Central memory CD4-positive, alpha-beta T cell (primary cell): ENCODE data around the gene GCK.
"Not testable (repeated sequence)": the region's sequence is repeated elsewhere in the genome, so short reads cannot be mapped to it uniquely, and the experiment has no call there.

Source experiments
- DNase-seq: peaks from one replicate; pipeline ENCODE4 v3.0.0; 2022

Gene GCK

GRCh38 chr7:44200699-44201461, 11.6 kb upstream of the GCK start, which contains the start of gene YKT6:
YKT6 (plus strand) TSS chr7:44200978; CDS start chr7:44201136, 158 bp downstream.
- DNase-seq = peak; percentile 92

- not testable (repeated sequence) for DNase-seq
These were observed 10.9 kb upstream of the GCK start for GRCh38 chr7:44200163-44200562.

GRCh38 chr7:44197474-44197873, 8.2 kb upstream of the GCK start:
- DNase-seq = no peak

GRCh38 chr7:44196450-44196872, 7.2 kb upstream of the GCK start:
- no peak for DNase-seq

- DNase-seq = no peak
These were observed 6.7 kb upstream of the GCK start for GRCh38 chr7:44195889-44196288.

GRCh38 chr7:44194562-44195145, 5.4 kb upstream of the GCK start:
- DNase-seq = no peak

- no peak for DNase-seq
These were observed 4.8 kb upstream of the GCK start for GRCh38 chr7:44194069-44194468.

GRCh38 chr7:44193011-44193802, 4.0 kb upstream of the GCK start:
- DNase-seq = no peak

- DNase-seq = no peak
These were observed 1.9 kb upstream of the GCK start for GRCh38 chr7:44191171-44191570.

- DNase-seq = no peak
These were observed 994 bp upstream of the GCK start for GRCh38 chr7:44189993-44190872.

GRCh38 chr7:44188480-44189225, 586 bp downstream of the GCK start:
- no peak for DNase-seq

- DNase-seq = no peak
These were observed 1.4 kb downstream of the GCK start for GRCh38 chr7:44187636-44188416.

- DNase-seq = no peak
These were observed 2.5 kb downstream of the GCK start for GRCh38 chr7:44186736-44187135.

- DNase-seq = no peak
These were observed 3.5 kb downstream of the GCK start for GRCh38 chr7:44185729-44186128.

- no peak for DNase-seq
These were observed 4.3 kb downstream of the GCK start for GRCh38 chr7:44184873-44185446.

- DNase-seq = no peak
These were observed 4.9 kb downstream of the GCK start for GRCh38 chr7:44184206-44184872.

- no peak for DNase-seq
These were observed 5.9 kb downstream of the GCK start for GRCh38 chr7:44183386-44183785.

GRCh38 chr7:44182827-44183226, 6.4 kb downstream of the GCK start:
- DNase-seq = no peak

GRCh38 chr7:44180631-44181030, 8.6 kb downstream of the GCK start:
- DNase-seq = no peak

- DNase-seq = no peak
These were observed 11.6 kb downstream of the GCK start for GRCh38 chr7:44177570-44178131.
